GM19238 (cell line): Measurements from ENCODE around the gene ZP2.

Experiments used
- DNase-seq: peaks from one replicate; pipeline ENCODE4 v3.0.0; 2011; ENCODE audit warnings: low spot score; ENCODE audit not compliant: insufficient read length

ZP2 gene

GRCh38 chr16:21150375-21151001 is 60.9 kb downstream of the ZP2 start, which contains the start of gene DNAH3:
DNAH3 (minus strand) TSS chr16:21150846; CDS start chr16:21150319, 527 bp downstream.
- DNase-seq = no peak
